Kidney (tissue), 14 donors: ENCODE data around the gene COPS7A. TPM values are rescaled to one million over a fixed set of nuclear protein-coding genes. Genes with fewer than 3 reads are reported as not detected.
A peak's percentile ranks its signal among the peaks of the same experiment; 100 is the strongest.

Experiments
- DNase-seq, 5 donors: peaks; one replicate each; pipeline ENCODE4 v3.0.0-alpha.2; 2013 to 2020
- FAIRE-seq: peaks from 2 replicates; lab custom pipeline; 2012; peaks lifted over from hg19 to GRCh38; lab: Jason Lieb, UNC
- H3K27ac ChIP-seq, 2 donors: one replicate each; pipeline ENCODE4 v1.7.0; 2013; ENCODE audit warnings: low read depth in 2 of 2, low read length in 2 of 2, inconsistent platforms in 1 of 2
- H3K27me3 ChIP-seq: one replicate; pipeline ENCODE4 v1.7.1; 2013; ENCODE audit warnings: low read length, inconsistent platforms; ENCODE audit not compliant: control insufficient read depth, insufficient read depth
- H3K36me3 ChIP-seq, 3 donors: one replicate each; pipeline versions ENCODE4 v1.7.0 to v1.7.1; 2013; ENCODE audit warnings: low read length in 3 of 3, control low read depth in 1 of 3, inconsistent platforms in 1 of 3; ENCODE audit not compliant: insufficient read depth in 3 of 3, control insufficient read depth in 2 of 3
- H3K4me1 ChIP-seq, 3 donors: one replicate each; pipeline versions ENCODE4 v1.7.0 to v1.7.1; 2013; ENCODE audit warnings: low read length in 3 of 3, inconsistent platforms in 1 of 3, low read depth in 1 of 3; ENCODE audit not compliant: control insufficient read depth in 2 of 3, insufficient read depth in 2 of 3
- H3K4me3 ChIP-seq, 3 donors: one replicate each; pipeline versions ENCODE4 v1.7.0 to v1.8.1; 2013; ENCODE audit warnings: low read length in 3 of 3, control low read depth in 1 of 3, inconsistent platforms in 1 of 3
- H3K9ac ChIP-seq, 3 donors: one replicate each; pipeline versions ENCODE4 v1.7.0 to v1.7.1; 2013; ENCODE audit warnings: low read length in 3 of 3, control low read depth in 1 of 3, inconsistent platforms in 1 of 3
- H3K9me3 ChIP-seq, 3 donors: one replicate each; pipeline versions ENCODE4 v1.7.0 to v1.7.1; 2013; ENCODE audit warnings: low read length in 3 of 3, control low read depth in 1 of 3, inconsistent platforms in 1 of 3; ENCODE audit not compliant: control insufficient read depth in 2 of 3, insufficient read depth in 1 of 3
- intact Hi-C: fragments of 100-400 bp; cut with DNase I; formaldehyde crosslinking; loops from one replicate; pipeline ENCODE4 v1.11.1; 2022
- polyA plus RNA-seq: library from polyadenylated mRNA; stranded (reverse); fragments of 350-450 nt; fragmentation: Illumina TruSeq; extraction: RNeasy Lipid Tissue Mini Kit (QIAGEN cat#74804); gene quantifications from one replicate; pipeline ENCODE4 v1.2.3, GENCODE V29; 2014; ENCODE audit warnings: low read depth, low replicate concordance; ENCODE audit not compliant: insufficient read depth
- total RNA-seq: library from RNA; stranded (reverse); fragmentation: NEBNext Ultra II Directional; extraction: Animal tissue kit (Norgen Biotek cat#: 25700); gene quantifications from one replicate; pipeline ENCODE4 v1.2.1, GENCODE V29; 2021
- TF ChIP-seq, protein P1 (sequence below): IDR thresholded peaks from 3 replicates; pipeline ENCODE4 v1.5.1; 2012; ENCODE audit warnings: mild to moderate bottlenecking, moderate library complexity, borderline replicate concordance; ENCODE audit not compliant: insufficient read depth; ENCODE audit errors: extremely low read depth
- donor health status: control.
- donor health status: control.
- donor health status: control.
- donor health status: control.
- donor health status: control.
- donor health status: DM: yes; HTN: yes; CAD: no.
- donor health status: Normal renal cell carcinoma (clear cell type).

The COPS7A gene
- total and polyA plus RNA-seq, 2 donors from 2014 or later, result 71.9 to 94.1 TPM

DNA sequence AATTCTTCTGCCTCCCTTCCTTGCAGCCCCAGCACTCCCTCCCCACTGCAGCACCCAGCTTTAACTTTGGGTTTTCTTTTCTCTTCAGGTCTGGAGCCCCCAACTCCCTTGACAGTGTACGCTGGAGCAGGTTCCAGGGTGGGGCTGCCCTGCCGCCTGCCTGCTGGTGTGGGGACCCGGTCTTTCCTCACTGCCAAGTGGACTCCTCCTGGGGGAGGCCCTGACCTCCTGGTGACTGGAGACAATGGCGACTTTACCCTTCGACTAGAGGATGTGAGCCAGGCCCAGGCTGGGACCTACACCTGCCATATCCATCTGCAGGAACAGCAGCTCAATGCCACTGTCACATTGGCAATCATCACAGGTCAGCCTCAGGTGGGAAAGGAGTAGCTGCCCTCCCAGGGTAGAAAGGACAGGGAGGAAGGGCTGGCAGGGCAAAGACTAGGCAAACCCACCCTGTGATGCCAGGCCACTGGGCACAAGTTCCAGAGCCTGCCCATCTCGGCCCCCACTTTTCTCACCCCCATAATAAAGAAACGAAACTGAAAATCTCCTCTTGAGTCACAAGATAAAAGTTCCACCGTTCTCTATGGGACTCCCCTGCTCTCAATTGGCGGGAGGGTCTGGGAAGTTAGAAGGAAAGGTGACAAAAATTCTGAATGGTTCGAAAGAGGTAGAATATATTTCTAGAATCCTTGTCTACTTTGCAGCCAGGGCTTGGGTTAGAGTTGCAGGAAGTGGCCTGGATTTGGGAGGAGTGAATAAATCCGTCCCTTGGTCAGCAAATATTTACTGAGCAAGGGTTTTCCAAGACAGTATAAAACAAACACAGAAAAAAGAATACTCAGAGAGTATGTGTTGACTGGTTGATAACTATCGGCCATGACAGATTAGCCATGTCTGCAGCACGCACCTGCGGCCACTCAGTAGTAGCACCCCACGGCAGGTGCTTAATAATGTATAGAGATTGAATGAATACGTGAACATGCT is 51.6 kb downstream of the COPS7A start:
- DNase-seq, result no peak
- no peaks in the 10 kb centered on the region for H3K27me3 ChIP-seq
- peaks cover 0 to 4% (median 2%) of the 10 kb centered on the region in 3 donors for H3K36me3 ChIP-seq
- no peak for FAIRE-seq
- H3K27ac ChIP-seq, result no peak overlapping the region
- H3K4me1 ChIP-seq, result peaks cover 0 to 15% (median 12%) of the 10 kb centered on the region in 3 donors
- H3K4me3 ChIP-seq, result no peak overlapping the region
- no peak overlapping the region for H3K9ac ChIP-seq
- intact Hi-C loops, result no loop called here
- TF ChIP-seq, protein P1, sequence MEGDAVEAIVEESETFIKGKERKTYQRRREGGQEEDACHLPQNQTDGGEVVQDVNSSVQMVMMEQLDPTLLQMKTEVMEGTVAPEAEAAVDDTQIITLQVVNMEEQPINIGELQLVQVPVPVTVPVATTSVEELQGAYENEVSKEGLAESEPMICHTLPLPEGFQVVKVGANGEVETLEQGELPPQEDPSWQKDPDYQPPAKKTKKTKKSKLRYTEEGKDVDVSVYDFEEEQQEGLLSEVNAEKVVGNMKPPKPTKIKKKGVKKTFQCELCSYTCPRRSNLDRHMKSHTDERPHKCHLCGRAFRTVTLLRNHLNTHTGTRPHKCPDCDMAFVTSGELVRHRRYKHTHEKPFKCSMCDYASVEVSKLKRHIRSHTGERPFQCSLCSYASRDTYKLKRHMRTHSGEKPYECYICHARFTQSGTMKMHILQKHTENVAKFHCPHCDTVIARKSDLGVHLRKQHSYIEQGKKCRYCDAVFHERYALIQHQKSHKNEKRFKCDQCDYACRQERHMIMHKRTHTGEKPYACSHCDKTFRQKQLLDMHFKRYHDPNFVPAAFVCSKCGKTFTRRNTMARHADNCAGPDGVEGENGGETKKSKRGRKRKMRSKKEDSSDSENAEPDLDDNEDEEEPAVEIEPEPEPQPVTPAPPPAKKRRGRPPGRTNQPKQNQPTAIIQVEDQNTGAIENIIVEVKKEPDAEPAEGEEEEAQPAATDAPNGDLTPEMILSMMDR, result no peak
- H3K9me3 ChIP-seq, result no peaks in the 10 kb centered on the region

DNA sequence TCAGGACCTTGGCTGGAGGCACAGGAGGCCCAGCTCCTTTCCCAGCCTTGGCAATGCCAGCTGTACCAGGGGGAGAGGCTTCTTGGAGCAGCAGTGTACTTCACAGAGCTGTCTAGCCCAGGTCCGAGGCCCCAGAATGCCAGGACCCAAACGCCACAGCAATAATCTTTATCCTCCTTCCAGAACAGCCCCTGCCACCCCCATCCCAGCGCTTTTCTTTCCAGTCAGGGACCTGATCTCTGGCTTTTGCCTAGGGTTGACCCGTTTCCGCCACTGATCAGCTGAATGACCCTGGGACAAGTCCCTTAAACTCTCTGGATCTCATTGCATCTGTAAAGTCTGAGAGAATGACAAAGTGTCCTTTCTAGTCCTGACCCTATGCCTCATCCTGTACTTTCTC is 53.5 kb downstream of the COPS7A start:
- H3K4me3 ChIP-seq, result no peak overlapping the region
- peaks cover 0 to 15% (median 10%) of the 10 kb centered on the region in 3 donors for H3K4me1 ChIP-seq
- H3K27me3 ChIP-seq, result no peaks in the 10 kb centered on the region
- no peak overlapping the region for H3K9ac ChIP-seq
- no peak overlapping the region for H3K27ac ChIP-seq
- no peak for DNase-seq
- intact Hi-C loops, result no loop called here
- no peak for FAIRE-seq
- TF ChIP-seq, protein P1, result no peak
- H3K9me3 ChIP-seq, result no peaks in the 10 kb centered on the region
- no peaks in the 10 kb centered on the region for H3K36me3 ChIP-seq

DNA sequence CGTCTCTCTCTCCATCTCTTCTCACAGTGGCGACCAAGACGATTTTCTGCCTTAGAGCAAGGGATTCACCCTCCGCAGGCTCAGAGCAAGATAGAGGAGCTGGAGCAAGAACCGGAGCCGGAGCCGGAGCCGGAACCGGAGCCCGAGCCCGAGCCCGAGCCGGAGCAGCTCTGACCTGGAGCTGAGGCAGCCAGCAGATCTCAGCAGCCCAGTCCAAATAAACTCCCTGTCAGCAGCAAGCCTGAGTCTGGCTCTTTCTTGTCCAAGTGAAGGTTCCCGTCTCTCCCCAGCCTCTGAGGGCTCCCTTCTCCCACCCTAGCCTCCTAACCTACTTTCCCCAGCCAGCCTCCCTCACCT is 54.3 kb downstream of the COPS7A start:
- peak overlapping the region in 1 of 3 donors; percentile 30 for H3K9ac ChIP-seq
- H3K9me3 ChIP-seq, result no peaks in the 10 kb centered on the region
- peaks cover 0 to 15% (median 10%) of the 10 kb centered on the region in 3 donors for H3K4me1 ChIP-seq
- FAIRE-seq (no peak), DNase-seq (peak in 1 of 5 donors; percentile 84)
- H3K27ac ChIP-seq, result peak overlapping the region; percentile 16 to 40
- intact Hi-C loops, result no loop called here
- TF ChIP-seq, protein P1, result no peak
- H3K27me3 ChIP-seq, result no peaks in the 10 kb centered on the region
- peak overlapping the region in 2 of 3 donors; percentile 9 to 57 for H3K4me3 ChIP-seq
- no peaks in the 10 kb centered on the region for H3K36me3 ChIP-seq
